GM10248 (cell line): Measurements from ENCODE around the gene UHRF1.
"Not testable (repeated sequence)": the region's sequence is repeated elsewhere in the genome, so short reads cannot be mapped to it uniquely, and the experiment has no call there.

ENCODE experiments used
- CTCF ChIA-PET: fragments of 300-600 bp; sonication (Branson Sonifier 250); formaldehyde crosslinking; extraction: SDS; loops from one replicate; lab custom pipeline; 2021; ENCODE audit warnings: antibody characterized with exemption; lab: Yijun Ruan, JAX
- POLR2A ChIA-PET: fragments of 350-650 bp; sonication (Branson Sonifier 250); formaldehyde crosslinking; extraction: SDS; loops from one replicate; lab custom pipeline; 2020; ENCODE audit warnings: antibody characterized with exemption; lab: Yijun Ruan, JAX
- DNase-seq: peaks from one replicate; pipeline ENCODE4 v3.0.0; 2012; ENCODE audit errors: extremely low spot score
- TF ChIP-seq, protein P1 (sequence below): IDR thresholded peaks from 2 replicates; pipeline ENCODE4 v1.5.1; 2012; ENCODE audit warnings: mild to moderate bottlenecking, low read depth; ENCODE audit errors: extremely low read depth, missing control alignments, control extremely low read depth

UHRF1 gene

DNA sequence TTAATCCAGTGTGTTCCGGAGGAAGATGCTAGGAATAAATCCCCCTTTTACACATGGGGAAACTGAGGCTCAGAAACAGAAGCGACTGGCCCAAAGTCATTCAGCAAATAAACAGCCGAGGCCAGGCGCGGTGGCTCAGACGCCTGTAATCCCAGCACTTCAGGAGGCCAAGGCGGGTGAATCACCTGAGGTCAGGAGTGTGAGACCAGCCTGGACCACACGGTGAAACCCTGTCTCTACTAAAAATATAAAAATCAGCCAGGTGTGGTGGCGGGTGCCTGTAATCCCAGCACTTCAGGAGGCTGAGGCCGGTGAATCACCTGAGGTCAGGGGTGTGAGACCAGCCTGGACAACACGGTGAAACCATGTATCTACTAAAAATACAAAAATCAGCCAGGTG lies 30.3 kb upstream of the UHRF1 start:
- DNase-seq = no peak
- POLR2A ChIA-PET = no interaction called here
- TF ChIP-seq, protein P1, sequence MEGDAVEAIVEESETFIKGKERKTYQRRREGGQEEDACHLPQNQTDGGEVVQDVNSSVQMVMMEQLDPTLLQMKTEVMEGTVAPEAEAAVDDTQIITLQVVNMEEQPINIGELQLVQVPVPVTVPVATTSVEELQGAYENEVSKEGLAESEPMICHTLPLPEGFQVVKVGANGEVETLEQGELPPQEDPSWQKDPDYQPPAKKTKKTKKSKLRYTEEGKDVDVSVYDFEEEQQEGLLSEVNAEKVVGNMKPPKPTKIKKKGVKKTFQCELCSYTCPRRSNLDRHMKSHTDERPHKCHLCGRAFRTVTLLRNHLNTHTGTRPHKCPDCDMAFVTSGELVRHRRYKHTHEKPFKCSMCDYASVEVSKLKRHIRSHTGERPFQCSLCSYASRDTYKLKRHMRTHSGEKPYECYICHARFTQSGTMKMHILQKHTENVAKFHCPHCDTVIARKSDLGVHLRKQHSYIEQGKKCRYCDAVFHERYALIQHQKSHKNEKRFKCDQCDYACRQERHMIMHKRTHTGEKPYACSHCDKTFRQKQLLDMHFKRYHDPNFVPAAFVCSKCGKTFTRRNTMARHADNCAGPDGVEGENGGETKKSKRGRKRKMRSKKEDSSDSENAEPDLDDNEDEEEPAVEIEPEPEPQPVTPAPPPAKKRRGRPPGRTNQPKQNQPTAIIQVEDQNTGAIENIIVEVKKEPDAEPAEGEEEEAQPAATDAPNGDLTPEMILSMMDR = no peak
- CTCF ChIA-PET = no interaction called here

DNA sequence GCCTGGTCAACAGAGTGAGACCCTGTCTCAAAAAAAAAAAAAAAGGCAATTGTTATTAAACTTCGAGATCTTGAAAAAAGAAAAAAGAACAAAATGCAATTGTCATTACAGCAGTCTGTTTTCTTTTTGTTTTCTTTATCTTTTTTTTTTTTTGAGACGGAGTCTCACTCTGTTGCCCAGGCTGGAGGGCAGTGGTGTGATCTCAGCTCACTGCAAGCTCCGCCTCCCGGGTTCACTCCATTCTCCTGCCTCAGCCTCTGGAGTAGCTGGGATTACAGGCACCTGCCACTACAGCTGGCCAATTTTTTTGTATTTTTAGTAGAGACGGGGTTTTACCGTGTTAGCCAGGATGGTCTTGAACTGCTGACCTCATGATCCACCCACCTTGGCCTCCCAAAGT lies 26.4 kb upstream of the UHRF1 start:
- DNase-seq, CTCF ChIA-PET: not testable (repeated sequence)
- POLR2A ChIA-PET = interaction anchor here (0.7 kb wide), 1 partner anchor 15 kb away, joined by 3 read pairs; no protein-coding TSS in a partner anchor

DNA sequence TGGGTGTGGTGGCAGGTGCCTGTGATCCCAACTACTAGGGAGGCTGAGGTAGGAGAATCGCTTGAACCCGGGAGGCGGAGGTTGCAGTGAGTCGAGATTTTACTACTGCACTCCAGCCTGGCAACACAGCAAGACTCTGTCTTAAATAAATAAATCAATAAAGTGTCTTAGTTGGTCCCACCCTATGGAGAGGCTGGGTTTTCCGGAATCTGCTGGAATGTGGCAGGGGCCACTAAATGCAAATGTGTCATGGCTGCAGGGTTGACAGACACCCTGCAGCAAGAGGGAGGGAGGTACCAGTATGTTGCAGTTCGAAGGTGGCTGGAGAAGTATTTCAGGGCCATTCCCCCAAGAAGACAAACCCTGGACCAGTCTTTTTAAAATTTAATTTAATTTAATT lies 24.3 kb upstream of the UHRF1 start:
- DNase-seq = not testable (repeated sequence)
- CTCF ChIA-PET = interaction anchor here (1.4 kb wide), 1 partner anchor 11 kb away, joined by 3 read pairs; no protein-coding TSS in a partner anchor
- POLR2A ChIA-PET = interaction anchor here (0.6 kb wide), 1 partner anchor 530 kb away, joined by 3 read pairs; no protein-coding TSS in a partner anchor

DNA sequence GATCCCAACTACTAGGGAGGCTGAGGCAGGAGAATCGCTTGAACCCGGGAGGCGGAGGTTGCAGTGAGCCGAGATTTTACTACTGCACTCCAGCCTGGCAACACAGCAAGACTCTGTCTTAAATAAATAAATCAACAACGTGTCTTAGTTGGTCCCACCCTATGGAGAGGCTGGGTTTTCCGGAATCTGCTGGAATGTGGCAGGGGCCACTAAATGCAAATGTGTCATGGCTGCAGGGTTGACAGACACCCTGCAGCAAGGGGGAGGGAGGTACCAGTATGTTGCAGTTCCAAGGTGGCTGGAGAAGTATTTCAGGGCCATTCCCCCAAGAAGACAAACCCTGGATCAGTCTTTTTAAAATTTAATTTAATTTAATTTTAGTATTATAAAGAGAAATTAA lies 21.5 kb upstream of the UHRF1 start:
- POLR2A ChIA-PET, CTCF ChIA-PET: not testable (repeated sequence)

DNA sequence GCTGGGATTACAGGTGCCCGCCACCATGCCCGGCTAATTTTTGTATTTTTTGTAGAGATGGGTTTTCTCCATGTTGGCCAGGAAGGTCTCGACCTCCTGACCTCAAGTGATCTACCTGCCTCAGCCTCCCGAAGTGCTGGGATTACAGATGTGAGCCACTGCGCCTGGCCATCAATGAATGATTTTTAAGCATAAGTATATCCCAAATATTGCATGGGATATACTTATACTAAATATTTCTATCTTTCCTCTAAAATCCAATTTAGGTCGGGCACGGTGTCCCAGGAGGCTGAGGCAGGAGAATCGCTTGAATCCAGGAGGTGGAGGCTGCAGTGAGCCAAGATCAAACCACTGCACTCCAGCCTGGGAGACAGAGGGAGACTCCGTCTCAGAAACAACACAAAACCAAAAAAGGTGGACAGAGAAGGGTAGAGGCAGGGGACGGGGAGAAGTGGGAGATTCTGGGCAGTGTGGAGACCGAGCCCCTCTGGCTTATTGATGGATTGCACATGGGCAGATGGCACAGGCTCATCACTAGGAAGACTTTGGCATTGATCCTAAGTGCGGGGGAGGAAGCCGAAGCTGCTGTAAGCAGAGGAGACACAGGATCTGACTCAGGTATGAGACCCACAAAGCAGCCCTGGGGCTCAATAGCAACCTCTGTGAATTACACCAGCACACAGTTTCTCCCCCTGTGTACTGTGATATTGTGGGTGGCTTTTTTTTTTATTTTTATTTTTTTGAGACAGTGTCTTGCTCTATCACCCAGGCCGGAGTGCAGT lies 20.1 kb upstream of the UHRF1 start:
- ChIA-PET CTCF (interaction anchor here (1.0 kb wide), 1 partner anchor 23 kb away, joined by 4 read pairs; no protein-coding TSS in a partner anchor), POLR2A (no interaction called here)
- TF ChIP-seq, protein P1 = no peak
- no peak for DNase-seq

More for the DNA sequence above, 21.5 kb upstream of the UHRF1 start:
- DNase-seq = not testable (repeated sequence)

DNA sequence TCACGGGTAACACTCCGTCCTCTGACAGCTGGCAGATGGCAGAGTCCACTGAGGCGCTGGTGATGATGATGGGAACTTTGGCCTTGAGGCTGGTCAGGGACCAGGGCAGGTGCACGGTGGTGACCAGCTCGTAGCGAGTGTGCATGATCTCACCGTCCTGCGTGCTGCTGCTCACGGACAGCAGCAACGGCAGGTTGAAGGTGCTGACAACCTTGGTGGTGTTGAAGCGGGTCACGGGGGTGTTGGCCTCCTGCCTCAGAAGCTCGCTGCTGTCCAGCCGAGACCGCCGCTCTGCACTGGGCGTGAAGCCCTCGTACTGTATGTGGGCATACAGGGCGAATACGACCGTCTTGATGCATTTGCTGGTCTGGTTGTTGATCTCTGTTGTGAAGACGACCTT lies 18.2 kb upstream of the UHRF1 start:
- ChIA-PET POLR2A (no interaction called here), CTCF (interaction anchor here (1.2 to 1.4 kb wide), 2 partner anchors 20 to 140 kb away, joined by 3 read pairs; no protein-coding TSS in a partner anchor)
- no peak for DNase-seq
- TF ChIP-seq, protein P1 = no peak

DNA sequence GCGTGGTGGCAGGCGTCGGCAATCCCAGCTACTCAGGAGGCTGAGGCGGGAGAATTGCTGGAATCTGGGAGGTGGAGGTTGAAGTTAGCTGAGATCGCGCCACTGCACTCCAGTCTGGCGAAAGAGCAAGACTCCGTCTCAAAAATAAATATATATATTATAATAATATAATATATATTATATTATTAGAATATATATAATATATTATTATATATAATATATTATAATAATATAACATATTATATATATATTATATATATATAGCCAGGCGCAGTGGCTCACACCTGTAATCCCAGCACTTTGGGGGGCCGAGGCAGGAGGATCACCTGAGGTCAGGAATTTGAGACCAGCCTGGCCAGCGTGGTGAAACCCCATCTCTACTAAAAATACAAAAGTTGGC lies 16.3 kb upstream of the UHRF1 start:
- DNase-seq, CTCF ChIA-PET, POLR2A ChIA-PET: not testable (repeated sequence)

DNA sequence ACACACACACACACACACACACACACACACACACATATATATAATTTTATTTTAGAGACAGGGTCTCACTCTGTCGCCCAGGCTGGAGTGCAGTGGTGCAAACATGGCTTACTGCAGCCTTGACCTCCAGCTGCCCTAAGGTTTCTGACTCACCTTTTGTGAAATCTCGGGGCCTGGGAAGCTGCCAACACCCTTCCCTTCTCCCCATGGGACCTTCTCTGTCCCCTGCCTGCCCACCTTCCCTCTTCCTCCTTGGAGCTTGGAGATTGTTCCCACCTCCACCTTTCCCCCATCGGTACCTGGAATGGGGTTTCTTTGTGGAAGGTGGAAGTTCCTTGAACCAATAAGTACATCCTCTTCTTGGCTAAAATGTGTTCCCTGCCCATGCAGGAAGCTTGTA lies 12.9 kb upstream of the UHRF1 start:
- POLR2A ChIA-PET = no interaction called here
- CTCF ChIA-PET = interaction anchor here (2.6 kb wide), 1 partner anchor 87 kb away, joined by 11 read pairs; no protein-coding TSS in a partner anchor
- TF ChIP-seq, protein P1 = no peak
- no peak for DNase-seq
